IMR-90 (cell line): ENCODE results near the gene DHRS13. TPM values are rescaled to one million over a fixed set of nuclear protein-coding genes. Genes with fewer than 3 reads are reported as not detected.

ENCODE experiments used
- ATAC-seq: fragments of 200-7000 bp; cut with Tn5 transposase; 2 replicates; pipeline ENCODE4 v1.9.1; 2020; ENCODE audit warnings: low read depth, mild to moderate bottlenecking, moderate library complexity
- BruUV-seq: library from RNA; stranded (reverse); fragments of 400-500 nt; replicated peaks from 2 replicates; lab custom pipeline; 2021; lab: Mats Ljungman, UMichigan
- CTCF ChIA-PET: fragments of 300-600 bp; formaldehyde crosslinking; extraction: SDS; loops from one replicate; lab custom pipeline; 2021; ENCODE audit warnings: antibody characterized with exemption; lab: Yijun Ruan, JAX
- POLR2A ChIA-PET: fragments of 300-600 bp; sonication (Branson Sonifier 250); formaldehyde crosslinking; loops from one replicate; lab custom pipeline; 2022; ENCODE audit warnings: antibody characterized with exemption; ENCODE audit not compliant: unreplicated experiment; lab: Charles Lee
- DNase-seq: peaks from one replicate; pipeline ENCODE4 v3.0.0; 2013
- H2AFZ ChIP-seq: replicated peaks from 2 replicates; pipeline ENCODE3; 2013; ENCODE audit warnings: low read length, mild to moderate bottlenecking; ENCODE audit not compliant: poor library complexity
- H2AK5ac ChIP-seq: 2 replicates; pipeline ENCODE4 v1.6.1; 2013; ENCODE audit warnings: low read depth, low read length, inconsistent platforms
- H2AK9ac ChIP-seq: replicated peaks from 2 replicates; pipeline ENCODE3; 2013; ENCODE audit warnings: mild to moderate bottlenecking, low read depth, low read length, moderate library complexity; ENCODE audit not compliant: poor library complexity
- H2BK120ac ChIP-seq: 2 replicates; pipeline ENCODE4 v1.6.1; 2013; ENCODE audit warnings: low read depth, low read length, inconsistent platforms
- H2BK15ac ChIP-seq: 3 replicates; pipeline ENCODE4 v1.6.1; 2013; ENCODE audit warnings: low read depth, low read length, inconsistent platforms
- H2BK20ac ChIP-seq: 2 replicates; pipeline ENCODE4 v1.6.1; 2013; ENCODE audit warnings: low read depth, mild to moderate bottlenecking, inconsistent platforms, low read length, moderate library complexity
- H2BK5ac ChIP-seq: 2 replicates; pipeline ENCODE4 v1.6.1; 2013; ENCODE audit warnings: mild to moderate bottlenecking, low read depth, low read length, inconsistent platforms; ENCODE audit not compliant: poor library complexity, severe bottlenecking
- H3K14ac ChIP-seq: replicated peaks from 2 replicates; pipeline ENCODE4 v1.6.1; 2013; ENCODE audit warnings: low read depth, low read length, inconsistent platforms
- H3K18ac ChIP-seq: 2 replicates; pipeline ENCODE4 v1.6.1; 2013; ENCODE audit warnings: low read depth, low read length, control low read depth
- H3K23ac ChIP-seq: 2 replicates; pipeline ENCODE4 v1.6.1; 2013; ENCODE audit warnings: low read depth, low read length, inconsistent platforms
- H3K27ac ChIP-seq: 2 replicates; pipeline ENCODE4 v1.5.1; 2013; ENCODE audit warnings: mild to moderate bottlenecking, control low read depth, low read length; ENCODE audit not compliant: insufficient read depth
- H3K27me3 ChIP-seq: 2 replicates; pipeline ENCODE4 v1.6.1; 2013; ENCODE audit warnings: low read length; ENCODE audit not compliant: control insufficient read depth, insufficient read depth
- H3K36me3 ChIP-seq: 2 replicates; pipeline ENCODE4 v1.6.1; 2013; ENCODE audit warnings: low read length, mixed read lengths; ENCODE audit not compliant: control insufficient read depth, insufficient read depth
- H3K4ac ChIP-seq: 2 replicates; pipeline ENCODE4 v1.6.1; 2013; ENCODE audit warnings: low read depth, low read length, inconsistent platforms
- H3K4me1 ChIP-seq: 2 replicates; pipeline ENCODE4 v1.6.1; 2013; ENCODE audit warnings: low read length, mixed read lengths; ENCODE audit not compliant: control insufficient read depth, insufficient read depth
- H3K4me2 ChIP-seq: 2 replicates; pipeline ENCODE4 v1.6.1; 2013; ENCODE audit warnings: low read depth, mild to moderate bottlenecking, control low read depth, low read length, moderate library complexity
- H3K4me3 ChIP-seq: 2 replicates; pipeline ENCODE4 v1.5.1; 2013; ENCODE audit warnings: low read depth, mild to moderate bottlenecking, control low read depth, low read length, moderate library complexity; ENCODE audit not compliant: insufficient read depth
- H3K56ac ChIP-seq: 2 replicates; pipeline ENCODE4 v1.6.1; 2013; ENCODE audit warnings: low read length, inconsistent platforms; ENCODE audit not compliant: insufficient read depth; ENCODE audit errors: extremely low read depth
- H3K79me1 ChIP-seq, 2 experiments: 2 replicates each; pipeline ENCODE4 v1.6.1; 2013; ENCODE audit warnings: low read length in 2 of 2, inconsistent platforms in 1 of 2, low read depth in 1 of 2
- H3K9ac ChIP-seq: 2 replicates; pipeline ENCODE4 v1.6.1; 2013; ENCODE audit warnings: low read depth, low read length, control low read depth
- H3K9me1 ChIP-seq: 2 replicates; pipeline ENCODE4 v1.6.1; 2013; ENCODE audit warnings: low read length, inconsistent platforms; ENCODE audit not compliant: insufficient read depth
- H3K9me3 ChIP-seq: 2 replicates; pipeline ENCODE4 v1.6.1; 2013; ENCODE audit warnings: low read length; ENCODE audit not compliant: control insufficient read depth, insufficient read depth
- H4K20me1 ChIP-seq: 2 replicates; pipeline ENCODE4 v1.6.1; 2013; ENCODE audit warnings: low read length, inconsistent platforms; ENCODE audit not compliant: insufficient read depth
- H4K5ac ChIP-seq: 2 replicates; pipeline ENCODE4 v1.6.1; 2013; ENCODE audit warnings: mild to moderate bottlenecking, low read depth, low read length, control low read depth
- H4K8ac ChIP-seq, 2 experiments: 2 replicates each; pipeline ENCODE4 v1.6.1; 2013; ENCODE audit warnings: low read depth in 2 of 2, low read length in 2 of 2, control low read depth in 1 of 2, inconsistent platforms in 1 of 2
- H4K91ac ChIP-seq: 2 replicates; pipeline ENCODE4 v1.6.1; 2013; ENCODE audit warnings: low read depth, low read length, inconsistent platforms; ENCODE audit not compliant: insufficient read depth
- CHD1 ChIP-seq: IDR thresholded peaks from 2 replicates; pipeline ENCODE4 v1.6.1; 2012; ENCODE audit warnings: low read depth, low read length, improper control_type of control experiment
- CTCF ChIP-seq: conservative IDR thresholded peaks from 2 replicates; pipeline ENCODE4 v1.5.1; 2012; ENCODE audit warnings: mild to moderate bottlenecking, low read depth, low read length, improper control_type of control experiment
- MAZ ChIP-seq: IDR thresholded peaks from 2 replicates; pipeline ENCODE4 v1.6.1; 2012; ENCODE audit warnings: low read depth, mild to moderate bottlenecking, low read length, improper control_type of control experiment, moderate library complexity, borderline replicate concordance
- RCOR1 ChIP-seq: IDR thresholded peaks from 2 replicates; pipeline ENCODE4 v1.6.1; 2012; ENCODE audit warnings: mild to moderate bottlenecking, low read length, improper control_type of control experiment; ENCODE audit not compliant: insufficient replicate concordance
- WGBS, 2 experiments: methylation state at CpG; one replicate each; pipeline versions ENCODE4 v1.1.5 to v1.1.7; 2013; ENCODE audit warnings: missing lambda C conversion rate in 2 of 2; ENCODE audit not compliant: insufficient read length in 1 of 2; ENCODE audit errors: extremely low coverage in 2 of 2; 5-methylcytosine and 5-hydroxymethylcytosine counted together
- dilution Hi-C: fragments of 300-500 bp; cut with HindIII; formaldehyde crosslinking; loops from one replicate; pipeline ENCODE4 v1.14.3; 2018; ENCODE audit warnings: low sequenced_read_pairs; ENCODE audit not compliant: unreplicated experiment
- in situ Hi-C: fragments of 300-500 bp; cut with MboI; formaldehyde crosslinking; loops from 3 replicates; pipeline ENCODE4 v1.14.3; 2019; ENCODE audit warnings: low sequenced_read_pairs, inconsistent platforms, mixed read lengths
- intact Hi-C: fragments of 100-400 bp; cut with micrococcal nuclease; formaldehyde crosslinking; loops from 2 replicates; pipeline ENCODE4 v1.10.0; 2022
- polyA plus RNA-seq, 3 experiments: library from polyadenylated mRNA; depleted of rRNA; stranded (reverse); fragments of >200 nt; gene quantifications; 2 replicates each; pipeline ENCODE4 v1.2.3, GENCODE V29; 2012; ENCODE audit warnings: low replicate concordance in 1 of 3
- total RNA-seq: library from RNA; depleted of rRNA; stranded (reverse); fragments of >200 nt; gene quantifications from 2 replicates; pipeline ENCODE4 v1.2.3, GENCODE V29; 2012
- TF ChIP-seq, protein P1 (sequence below): fragments of 150-350 bp; IDR thresholded peaks from 2 replicates; pipeline ENCODE4 v1.6.1; 2017; ENCODE audit warnings: mild to moderate bottlenecking, antibody characterized with exemption, low read length, low read depth
- TF ChIP-seq, protein P2 (sequence below): fragments of 150-350 bp; IDR thresholded peaks from 2 replicates; pipeline ENCODE4 v1.6.1; 2016; ENCODE audit warnings: low read depth, mild to moderate bottlenecking, low read length, moderate library complexity, borderline replicate concordance

The DHRS13 gene
- total and polyA plus RNA-seq, 2 of the 4 experiments (the other 2 are of a cell fraction), result 2.7 to 3.9 TPM

DNA sequence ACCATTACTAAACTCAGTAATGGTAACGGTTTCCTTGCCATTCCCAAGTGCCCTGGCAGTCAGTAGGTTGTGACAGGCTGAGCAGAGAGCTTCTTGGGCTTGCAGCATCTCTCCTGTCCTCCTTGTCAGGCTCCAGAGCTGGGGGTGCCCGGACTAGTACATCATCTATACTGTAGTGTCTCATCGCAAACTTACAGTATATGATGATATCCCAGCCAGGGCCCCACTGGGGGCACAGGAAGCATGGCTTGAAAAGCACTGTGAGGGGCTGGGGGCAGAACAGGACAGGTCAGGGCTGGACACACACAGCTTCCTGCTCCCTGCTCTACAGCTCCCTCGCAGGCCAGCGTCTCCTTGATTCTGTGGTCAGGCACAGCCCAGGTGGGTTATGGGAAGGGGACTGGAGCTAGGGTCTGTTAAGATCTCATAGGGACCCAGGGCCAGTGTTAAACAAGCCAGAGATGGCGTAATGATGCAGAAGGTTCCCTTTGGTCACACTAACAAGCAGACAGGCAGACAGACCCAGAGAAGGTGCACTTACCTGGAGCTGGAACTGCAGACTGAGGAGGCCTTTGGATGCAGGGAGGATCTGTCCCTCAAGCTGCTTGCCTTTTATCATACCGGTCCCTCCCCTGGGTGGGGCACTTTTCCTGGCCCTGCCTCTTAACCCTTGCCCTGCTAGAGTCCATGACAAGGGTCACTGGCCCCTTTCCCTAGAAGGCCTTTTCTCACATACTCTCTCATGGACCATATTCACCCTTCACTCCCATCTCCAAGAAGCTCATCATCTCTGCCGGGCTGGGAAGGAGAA, 41.3 kb downstream of the DHRS13 start:
- H3K79me1 ChIP-seq, result no peaks in the 10 kb centered on the region; a peak in 1 of 4 replicates
- H2AK9ac ChIP-seq, result no peak overlapping the region
- H3K4me2 ChIP-seq, result no peak overlapping the region
- peaks cover 23% of the 10 kb centered on the region for H3K36me3 ChIP-seq
- no peak overlapping the region for H3K27ac ChIP-seq
- no peak overlapping the region for H3K4ac ChIP-seq
- intact Hi-C loops, result no loop called here
- no peak overlapping the region for H2AK5ac ChIP-seq
- no peak overlapping the region for H4K5ac ChIP-seq
- no peaks in the 10 kb centered on the region for H4K20me1 ChIP-seq
- H3K4me1 ChIP-seq, result no peaks in the 10 kb centered on the region
- no peaks in the 10 kb centered on the region for H3K9me1 ChIP-seq
- no peak overlapping the region for H4K8ac ChIP-seq
- no peak overlapping the region for H2BK5ac ChIP-seq
- H2BK120ac ChIP-seq, result no peak overlapping the region
- H3K27me3 ChIP-seq, result no peaks in the 10 kb centered on the region
- no peak overlapping the region for H3K4me3 ChIP-seq
- no peak overlapping the region for H2AFZ ChIP-seq
- BruUV-seq, result no TSS peak
- no peak overlapping the region for H3K18ac ChIP-seq
- TF ChIP-seq CHD1 (no peak), CTCF (no peak), RCOR1 (no peak), MAZ (no peak)
- TF ChIP-seq, protein P1, sequence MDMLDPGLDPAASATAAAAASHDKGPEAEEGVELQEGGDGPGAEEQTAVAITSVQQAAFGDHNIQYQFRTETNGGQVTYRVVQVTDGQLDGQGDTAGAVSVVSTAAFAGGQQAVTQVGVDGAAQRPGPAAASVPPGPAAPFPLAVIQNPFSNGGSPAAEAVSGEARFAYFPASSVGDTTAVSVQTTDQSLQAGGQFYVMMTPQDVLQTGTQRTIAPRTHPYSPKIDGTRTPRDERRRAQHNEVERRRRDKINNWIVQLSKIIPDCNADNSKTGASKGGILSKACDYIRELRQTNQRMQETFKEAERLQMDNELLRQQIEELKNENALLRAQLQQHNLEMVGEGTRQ, result no peak
- TF ChIP-seq, protein P2, sequence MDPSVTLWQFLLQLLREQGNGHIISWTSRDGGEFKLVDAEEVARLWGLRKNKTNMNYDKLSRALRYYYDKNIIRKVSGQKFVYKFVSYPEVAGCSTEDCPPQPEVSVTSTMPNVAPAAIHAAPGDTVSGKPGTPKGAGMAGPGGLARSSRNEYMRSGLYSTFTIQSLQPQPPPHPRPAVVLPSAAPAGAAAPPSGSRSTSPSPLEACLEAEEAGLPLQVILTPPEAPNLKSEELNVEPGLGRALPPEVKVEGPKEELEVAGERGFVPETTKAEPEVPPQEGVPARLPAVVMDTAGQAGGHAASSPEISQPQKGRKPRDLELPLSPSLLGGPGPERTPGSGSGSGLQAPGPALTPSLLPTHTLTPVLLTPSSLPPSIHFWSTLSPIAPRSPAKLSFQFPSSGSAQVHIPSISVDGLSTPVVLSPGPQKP, result no peak
- in situ Hi-C loops, result no loop called here
- H4K91ac ChIP-seq, result no peak overlapping the region
- CTCF ChIA-PET, result no interaction called here
- no peak overlapping the region for H2BK15ac ChIP-seq
- H2BK20ac ChIP-seq, result no peak overlapping the region
- DNase-seq, result no peak
- no peak overlapping the region for H3K9ac ChIP-seq
- no peak for ATAC-seq
- no peak overlapping the region for H3K56ac ChIP-seq
- WGBS, 2 experiments, result 37% methylated on average over 2 of the region's 8 CpGs; no CpG with 5 or more reads in 1 of the 2 experiments
- POLR2A ChIA-PET, result no interaction called here
- dilution Hi-C loops, result no loop called here
- H3K9me3 ChIP-seq, result no peaks in the 10 kb centered on the region
- H3K14ac ChIP-seq, result no peak overlapping the region
- H3K23ac ChIP-seq, result no peak overlapping the region
